CD4-positive, alpha-beta T cell treated with Interferon alpha-2 for 1 hour (primary cell): ENCODE data around the gene NPTXR.
A peak's percentile ranks its signal among the peaks of the same experiment; 100 is the strongest.
"Not testable (repeated sequence)": the region's sequence is repeated elsewhere in the genome, so short reads cannot be mapped to it uniquely, and the experiment has no call there.

ENCODE experiments used
- DNase-seq, 2 donors: peaks; one replicate each; pipeline ENCODE4 v3.0.0-alpha.2; 2020 to 2022

Gene NPTXR

GRCh38 chr22:38830026-38830844 lies 13.6 kb downstream of the NPTXR start:
- DNase-seq, result no peak

GRCh38 chr22:38829485-38829884 lies 14.3 kb downstream of the NPTXR start:
- DNase-seq, result no peak

GRCh38 chr22:38828616-38829205 lies 15.1 kb downstream of the NPTXR start:
- no peak for DNase-seq

GRCh38 chr22:38828191-38828590 lies 15.6 kb downstream of the NPTXR start:
- no peak for DNase-seq

GRCh38 chr22:38827510-38827909 lies 16.3 kb downstream of the NPTXR start:
- DNase-seq, result no peak

- DNase-seq, result no peak
Observed at GRCh38 chr22:38826801-38827200, 17.0 kb downstream of the NPTXR start.

GRCh38 chr22:38826386-38826785 lies 17.4 kb downstream of the NPTXR start:
- DNase-seq, result no peak

GRCh38 chr22:38824585-38824984 lies 19.2 kb downstream of the NPTXR start:
- DNase-seq, result peak; percentile 9 to 38

GRCh38 chr22:38823637-38824036 lies 20.2 kb downstream of the NPTXR start:
- no peak for DNase-seq

- DNase-seq, result no peak
Observed at GRCh38 chr22:38823076-38823475, 20.8 kb downstream of the NPTXR start.

- no peak for DNase-seq
Observed at GRCh38 chr22:38820020-38820419, 23.8 kb downstream of the NPTXR start.

- no peak for DNase-seq
Observed at GRCh38 chr22:38819387-38819940, 24.4 kb downstream of the NPTXR start.

GRCh38 chr22:38817196-38817595 lies 26.6 kb downstream of the NPTXR start:
- no peak for DNase-seq

GRCh38 chr22:38815842-38816241 lies 28.0 kb downstream of the NPTXR start:
- DNase-seq, result no peak

- DNase-seq, result no peak
Observed at GRCh38 chr22:38811241-38811640, 32.6 kb downstream of the NPTXR start.

- DNase-seq, result not testable (repeated sequence)
Observed at GRCh38 chr22:38805041-38805593, 38.7 kb downstream of the NPTXR start.

- DNase-seq, result no peak
Observed at GRCh38 chr22:38802671-38803121, 41.1 kb downstream of the NPTXR start.

- no peak for DNase-seq
Observed at GRCh38 chr22:38799265-38800002, 44.4 kb downstream of the NPTXR start.

- no peak for DNase-seq
Observed at GRCh38 chr22:38798496-38798895, 45.3 kb downstream of the NPTXR start.

- DNase-seq, result no peak
Observed at GRCh38 chr22:38796262-38796957, 47.4 kb downstream of the NPTXR start.

GRCh38 chr22:38795569-38795968 lies 48.3 kb downstream of the NPTXR start:
- no peak for DNase-seq

- DNase-seq, result peak; percentile 94 to 97
Observed at GRCh38 chr22:38793721-38794466, 49.9 kb downstream of the NPTXR start, which contains the start of gene DNAL4. Gene DNAL4, minus strand, starts transcription at chr22:38794143. Its CDS starts 11,412 bp downstream, at chr22:38782731.
